Immature natural killer cell (primary cell): ENCODE measurements around the gene MLANA. TPM values are rescaled to one million over a fixed set of nuclear protein-coding genes. Genes with fewer than 3 reads are reported as not detected.

Experiments used
- DNase-seq, 3 donors: peaks; one replicate each; pipeline ENCODE4 v3.0.0; 2022; ENCODE audit warnings: mixed read lengths in 1 of 3
- H3K27ac Mint-ChIP-seq, 6 donors: one replicate each; pipeline ENCODE4 v1.8.0; 2020; ENCODE audit warnings: mixed read lengths in 6 of 6, mild to moderate bottlenecking in 5 of 6, inconsistent platforms in 4 of 6, moderate library complexity in 3 of 6
- H3K27me3 Mint-ChIP-seq, 3 donors: one replicate each; pipeline ENCODE4 v1.8.0; 2020 to 2021; ENCODE audit warnings: low read depth in 3 of 3, mild to moderate bottlenecking in 3 of 3, mixed read lengths in 3 of 3, moderate library complexity in 3 of 3, inconsistent platforms in 1 of 3
- H3K36me3 Mint-ChIP-seq, 3 donors: one replicate each; pipeline ENCODE4 v1.8.0; 2020; ENCODE audit warnings: mixed read lengths in 3 of 3, inconsistent platforms in 2 of 3, mild to moderate bottlenecking in 2 of 3
- H3K4me1 Mint-ChIP-seq, 2 donors: one replicate each; pipeline ENCODE4 v1.8.0; 2020; ENCODE audit warnings: inconsistent platforms in 2 of 2, mild to moderate bottlenecking in 2 of 2, mixed read lengths in 2 of 2, moderate library complexity in 1 of 2
- H3K4me3 Mint-ChIP-seq, 5 donors: one replicate each; pipeline ENCODE4 v1.8.0; 2020; ENCODE audit warnings: mild to moderate bottlenecking in 5 of 5, mixed read lengths in 5 of 5, inconsistent platforms in 3 of 5, moderate library complexity in 3 of 5
- H3K9me3 Mint-ChIP-seq, 6 donors: one replicate each; pipeline ENCODE4 v1.8.0; 2020; ENCODE audit warnings: mild to moderate bottlenecking in 6 of 6, mixed read lengths in 6 of 6, inconsistent platforms in 4 of 6, moderate library complexity in 3 of 6
- polyA plus RNA-seq, 3 donors: library from polyadenylated mRNA; unstranded; fragments of 300-500 nt; fragmentation: Illumina TruSeq; gene quantifications; one replicate each; pipeline ENCODE4 v1.2.3, GENCODE V29; 2021

Gene MLANA
- polyA plus RNA-seq, 3 donors from 2014 or later, result 0.27 TPM; not detected in 2

- Mint-ChIP-seq H3K27me3 (no peaks in the 10 kb centered on the region), H3K4me3 (no peak overlapping the region), H3K36me3 (peaks cover 9 to 29% (median 12%) of the 10 kb centered on the region in 3 donors), H3K27ac (no peak overlapping the region), H3K9me3 (no peaks in the 10 kb centered on the region), H3K4me1 (no peaks in the 10 kb centered on the region)
- DNase-seq, result no peak
Observed at GRCh38 chr9:5895782-5896181, 5.1 kb downstream of the MLANA start.

GRCh38 chr9:5896863-5897262 is 6.2 kb downstream of the MLANA start:
- Mint-ChIP-seq H3K4me3 (no peak overlapping the region), H3K36me3 (peaks cover 9 to 29% (median 12%) of the 10 kb centered on the region in 3 donors), H3K9me3 (no peaks in the 10 kb centered on the region), H3K27ac (peak overlapping the region in 2 of 6 donors; percentile 51 to 53), H3K4me1 (no peaks in the 10 kb centered on the region), H3K27me3 (no peaks in the 10 kb centered on the region)
- no peak for DNase-seq

GRCh38 chr9:5897851-5898250 is 7.2 kb downstream of the MLANA start:
- Mint-ChIP-seq H3K4me1 (no peaks in the 10 kb centered on the region), H3K36me3 (peaks cover 9 to 31% (median 12%) of the 10 kb centered on the region in 3 donors), H3K4me3 (no peak overlapping the region), H3K27me3 (no peaks in the 10 kb centered on the region), H3K9me3 (no peaks in the 10 kb centered on the region), H3K27ac (no peak overlapping the region)
- no peak for DNase-seq

- no peak for DNase-seq
- H3K9me3 Mint-ChIP-seq, result no peaks in the 10 kb centered on the region
- no peak overlapping the region for H3K4me3 Mint-ChIP-seq
- no peaks in the 10 kb centered on the region for H3K27me3 Mint-ChIP-seq
- H3K27ac Mint-ChIP-seq, result peak overlapping the region in 1 of 6 donors; percentile 20
- no peaks in the 10 kb centered on the region for H3K4me1 Mint-ChIP-seq
- peaks cover 12 to 37% (median 12%) of the 10 kb centered on the region in 3 donors for H3K36me3 Mint-ChIP-seq
Observed at GRCh38 chr9:5899292-5899691, 8.6 kb downstream of the MLANA start.

GRCh38 chr9:5900622-5901021 is 9.9 kb downstream of the MLANA start:
- no peaks in the 10 kb centered on the region for H3K27me3 Mint-ChIP-seq
- no peak for DNase-seq
- H3K27ac Mint-ChIP-seq, result peak overlapping the region in 1 of 6 donors; percentile 32
- peaks cover 15 to 43% (median 19%) of the 10 kb centered on the region in 3 donors for H3K36me3 Mint-ChIP-seq
- no peak overlapping the region for H3K4me3 Mint-ChIP-seq
- no peaks in the 10 kb centered on the region for H3K4me1 Mint-ChIP-seq
- no peaks in the 10 kb centered on the region for H3K9me3 Mint-ChIP-seq

GRCh38 chr9:5902377-5902776 is 11.7 kb downstream of the MLANA start:
- H3K9me3 Mint-ChIP-seq, result no peaks in the 10 kb centered on the region
- no peaks in the 10 kb centered on the region for H3K27me3 Mint-ChIP-seq
- H3K4me3 Mint-ChIP-seq, result no peak overlapping the region
- H3K36me3 Mint-ChIP-seq, result peaks cover 17 to 52% (median 20%) of the 10 kb centered on the region in 3 donors
- H3K27ac Mint-ChIP-seq, result no peak overlapping the region
- DNase-seq, result no peak
- H3K4me1 Mint-ChIP-seq, result no peaks in the 10 kb centered on the region

GRCh38 chr9:5908918-5909317 is 18.2 kb downstream of the MLANA start:
- Mint-ChIP-seq H3K27me3 (no peaks in the 10 kb centered on the region), H3K27ac (no peak overlapping the region), H3K4me3 (no peak overlapping the region), H3K36me3 (peaks cover 12 to 45% (median 33%) of the 10 kb centered on the region in 3 donors), H3K4me1 (peaks cover 0 to 7% of the 10 kb centered on the region in 2 donors), H3K9me3 (no peaks in the 10 kb centered on the region)
- no peak for DNase-seq

- Mint-ChIP-seq H3K36me3 (peaks cover 12 to 39% (median 26%) of the 10 kb centered on the region in 3 donors), H3K4me1 (peaks cover 0 to 7% of the 10 kb centered on the region in 2 donors), H3K4me3 (no peak overlapping the region), H3K27ac (no peak overlapping the region), H3K9me3 (no peaks in the 10 kb centered on the region), H3K27me3 (no peaks in the 10 kb centered on the region)
- DNase-seq, result no peak
Observed at GRCh38 chr9:5909976-5910375, 19.3 kb downstream of the MLANA start.

GRCh38 chr9:5910413-5911057 is 19.8 kb downstream of the MLANA start:
- Mint-ChIP-seq H3K36me3 (peaks cover 10 to 34% (median 23%) of the 10 kb centered on the region in 3 donors), H3K27me3 (no peaks in the 10 kb centered on the region), H3K4me1 (peaks cover 0 to 7% of the 10 kb centered on the region in 2 donors), H3K27ac (peak overlapping the region in 2 of 6 donors; percentile 48 to 55), H3K4me3 (no peak overlapping the region), H3K9me3 (no peaks in the 10 kb centered on the region)
- DNase-seq, result no peak

GRCh38 chr9:5915438-5915837 is 24.7 kb downstream of the MLANA start:
- H3K27me3 Mint-ChIP-seq, result no peaks in the 10 kb centered on the region
- H3K4me3 Mint-ChIP-seq, result no peak overlapping the region
- H3K9me3 Mint-ChIP-seq, result no peaks in the 10 kb centered on the region
- peaks cover 23 to 37% of the 10 kb centered on the region in 2 donors for H3K4me1 Mint-ChIP-seq
- peaks cover 5 to 39% (median 30%) of the 10 kb centered on the region in 3 donors for H3K36me3 Mint-ChIP-seq
- DNase-seq, result no peak
- no peak overlapping the region for H3K27ac Mint-ChIP-seq

DNA sequence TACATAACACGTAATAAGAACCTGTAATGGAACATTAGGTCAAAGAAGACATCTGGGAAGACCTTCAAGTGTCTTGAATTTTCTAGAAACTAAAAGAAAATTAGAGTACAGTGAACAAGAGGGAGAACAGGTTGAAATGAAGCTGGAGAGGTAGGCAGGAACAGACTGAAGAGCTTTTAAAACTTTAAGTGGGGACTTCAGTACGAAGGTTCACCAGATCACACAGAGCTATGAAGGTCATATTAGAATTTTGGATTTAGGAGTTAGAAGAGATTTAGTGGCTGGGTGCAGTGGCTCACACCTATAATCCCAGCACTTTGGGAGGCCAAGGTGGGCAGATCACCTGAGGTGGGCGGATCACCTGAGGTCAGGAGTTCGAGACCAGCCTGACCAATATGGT is 26.6 kb downstream of the MLANA start:
- peak overlapping the region in 1 of 6 donors; percentile 51 for H3K27ac Mint-ChIP-seq
- H3K9me3 Mint-ChIP-seq, result no peaks in the 10 kb centered on the region
- DNase-seq, result no peak
- peaks cover 0 to 5% (median 0%) of the 10 kb centered on the region in 3 donors for H3K27me3 Mint-ChIP-seq
- H3K4me1 Mint-ChIP-seq, result peaks cover 42 to 50% of the 10 kb centered on the region in 2 donors
- peaks cover 8 to 44% (median 27%) of the 10 kb centered on the region in 3 donors for H3K36me3 Mint-ChIP-seq
- H3K4me3 Mint-ChIP-seq, result no peak overlapping the region

- DNase-seq, result no peak
- Mint-ChIP-seq H3K27ac (no peak overlapping the region), H3K4me1 (peaks cover 48 to 56% of the 10 kb centered on the region in 2 donors), H3K9me3 (no peaks in the 10 kb centered on the region), H3K27me3 (peaks cover 0 to 8% (median 0%) of the 10 kb centered on the region in 3 donors), H3K36me3 (peaks cover 13 to 47% (median 31%) of the 10 kb centered on the region in 3 donors), H3K4me3 (no peak overlapping the region)
Observed at GRCh38 chr9:5917888-5918287, 27.2 kb downstream of the MLANA start.

- peaks cover 53 to 62% of the 10 kb centered on the region in 2 donors for H3K4me1 Mint-ChIP-seq
- peaks cover 13 to 43% (median 27%) of the 10 kb centered on the region in 3 donors for H3K36me3 Mint-ChIP-seq
- H3K9me3 Mint-ChIP-seq, result no peaks in the 10 kb centered on the region
- no peak overlapping the region for H3K4me3 Mint-ChIP-seq
- H3K27ac Mint-ChIP-seq, result no peak overlapping the region
- peaks cover 0 to 8% (median 0%) of the 10 kb centered on the region in 3 donors for H3K27me3 Mint-ChIP-seq
- no peak for DNase-seq
Observed at GRCh38 chr9:5918460-5918859, 27.8 kb downstream of the MLANA start.

DNA sequence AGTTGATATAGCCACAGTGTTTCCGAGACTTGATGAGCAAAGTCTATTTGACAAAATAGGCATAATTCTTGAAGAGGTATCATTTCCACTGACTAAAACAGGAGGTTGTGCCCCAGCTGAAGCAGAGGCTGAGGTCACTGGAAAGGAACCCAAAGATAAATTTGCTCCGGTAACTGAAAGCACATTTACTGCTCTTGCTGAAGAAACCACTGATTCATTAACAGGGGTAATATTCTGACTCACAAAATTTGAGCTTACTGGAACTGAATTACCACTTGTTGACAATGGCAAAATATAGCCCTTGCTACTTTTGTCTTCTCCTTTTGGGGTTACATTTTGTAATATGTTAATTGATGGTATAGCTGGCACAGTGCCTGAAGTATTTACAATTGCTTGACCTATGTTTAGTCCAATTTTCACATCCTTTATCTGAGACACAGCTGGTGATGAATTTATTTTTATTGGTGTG is 30.2 kb downstream of the MLANA start:
- no peak for DNase-seq
- Mint-ChIP-seq H3K27ac (peak overlapping the region; percentile 15 to 94 (median 82)), H3K27me3 (peaks cover 0 to 10% (median 0%) of the 10 kb centered on the region in 3 donors), H3K4me3 (peak overlapping the region; percentile 28 to 70 (median 57)), H3K36me3 (peaks cover 13 to 46% (median 26%) of the 10 kb centered on the region in 3 donors), H3K9me3 (no peaks in the 10 kb centered on the region), H3K4me1 (peaks cover 57 to 66% of the 10 kb centered on the region in 2 donors)
